ENCODE data around the gene HHIP.

- TF ChIP-seq ZNF384 (IDR thresholded peaks at IDR 0.05) (no peak), BHLHE40 (IDR thresholded peaks at IDR 0.05; ENCODE audit: borderline replicate concordance) (no peak), SP1 (IDR thresholded peaks at IDR 0.05) (no peak), SUZ12 (IDR thresholded peaks at IDR 0.05) (no peak), FOXA1 (IDR thresholded peaks at IDR 0.05) (no peak), TARDBP (IDR thresholded peaks at IDR 0.05) (no peak)
Measured at GRCh38 chr4:144667500-144667899, 21.5 kb downstream of the HHIP start.
